Vein endothelial cell (primary cell): Measurements from ENCODE around the gene EID2. TPM values are rescaled to one million over a fixed set of nuclear protein-coding genes. Genes with fewer than 3 reads are reported as not detected.

Experiments
- small RNA-seq: library from RNA; depleted of rRNA; stranded (forward); fragments of <200 nt; gene quantifications from one replicate; pipeline ENCODE3, GENCODE V24; 2012
- total RNA-seq: library from RNA; depleted of rRNA; stranded (reverse); fragments of >200 nt; gene quantifications from 2 replicates; pipeline ENCODE4 v1.2.3, GENCODE V29; 2012

Gene EID2, protein sequence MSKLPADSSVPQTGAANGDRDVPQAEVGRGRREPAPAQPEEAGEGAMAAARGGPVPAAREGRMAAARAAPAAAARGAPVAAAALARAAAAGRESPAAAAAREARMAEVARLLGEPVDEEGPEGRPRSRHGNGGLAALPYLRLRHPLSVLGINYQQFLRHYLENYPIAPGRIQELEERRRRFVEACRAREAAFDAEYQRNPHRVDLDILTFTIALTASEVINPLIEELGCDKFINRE
- 9.6 and 11.8 TPM in 2 replicates for total RNA-seq

GRCh38 chr19:39539518-39540332 lies at the start of gene EID2:
Gene EID2 (minus strand): TSS chr19:39540161. CDS start chr19:39540079, 82 bp downstream.

GRCh38 chr19:39532233-39533002 lies 7.5 kb downstream of the EID2 start, which contains the start of gene EID2B:
Gene EID2B (minus strand): TSS chr19:39532852. CDS start chr19:39532802, 50 bp downstream.

DNA sequence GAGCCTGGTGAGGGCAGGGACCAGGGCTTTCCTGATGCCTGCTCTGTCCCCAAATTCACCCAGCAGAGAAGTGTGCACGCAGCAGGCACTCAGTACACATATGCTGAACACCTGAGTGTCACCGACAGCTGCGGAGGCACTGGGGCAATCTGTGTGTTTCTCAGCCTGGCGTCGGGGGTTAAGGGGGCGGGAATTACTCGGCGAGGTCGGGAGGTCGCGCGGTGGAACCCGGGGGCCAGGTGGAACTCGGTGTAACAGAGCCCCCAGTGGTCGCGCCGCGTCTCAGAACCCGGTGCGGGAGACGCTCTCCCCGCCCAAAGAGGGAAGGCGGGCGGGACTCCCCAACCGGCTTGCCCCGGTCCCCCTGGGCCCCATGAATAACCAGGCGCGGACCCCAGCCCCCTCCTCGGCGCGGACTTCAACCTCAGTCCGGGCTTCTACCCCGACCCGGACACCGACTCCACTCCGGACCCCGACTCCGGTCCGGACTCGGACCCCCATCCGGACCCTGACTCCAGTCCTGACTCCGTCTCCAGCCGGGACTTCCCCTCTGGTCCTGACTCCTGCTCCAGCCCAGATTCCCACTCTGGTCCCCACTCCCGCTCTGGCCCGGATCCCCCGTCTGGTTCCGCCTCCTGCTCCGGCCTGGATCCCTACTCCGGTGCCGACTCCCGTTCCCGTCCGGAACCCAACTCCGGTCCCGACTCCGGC lies 25.0 kb downstream of the EID2 start, which contains the start of gene SELENOV:
Gene SELENOV, plus strand, starts transcription at position 300 of the 711 bp plus-strand sequence. Its CDS starts 74 bp downstream, at position 374.

DNA sequence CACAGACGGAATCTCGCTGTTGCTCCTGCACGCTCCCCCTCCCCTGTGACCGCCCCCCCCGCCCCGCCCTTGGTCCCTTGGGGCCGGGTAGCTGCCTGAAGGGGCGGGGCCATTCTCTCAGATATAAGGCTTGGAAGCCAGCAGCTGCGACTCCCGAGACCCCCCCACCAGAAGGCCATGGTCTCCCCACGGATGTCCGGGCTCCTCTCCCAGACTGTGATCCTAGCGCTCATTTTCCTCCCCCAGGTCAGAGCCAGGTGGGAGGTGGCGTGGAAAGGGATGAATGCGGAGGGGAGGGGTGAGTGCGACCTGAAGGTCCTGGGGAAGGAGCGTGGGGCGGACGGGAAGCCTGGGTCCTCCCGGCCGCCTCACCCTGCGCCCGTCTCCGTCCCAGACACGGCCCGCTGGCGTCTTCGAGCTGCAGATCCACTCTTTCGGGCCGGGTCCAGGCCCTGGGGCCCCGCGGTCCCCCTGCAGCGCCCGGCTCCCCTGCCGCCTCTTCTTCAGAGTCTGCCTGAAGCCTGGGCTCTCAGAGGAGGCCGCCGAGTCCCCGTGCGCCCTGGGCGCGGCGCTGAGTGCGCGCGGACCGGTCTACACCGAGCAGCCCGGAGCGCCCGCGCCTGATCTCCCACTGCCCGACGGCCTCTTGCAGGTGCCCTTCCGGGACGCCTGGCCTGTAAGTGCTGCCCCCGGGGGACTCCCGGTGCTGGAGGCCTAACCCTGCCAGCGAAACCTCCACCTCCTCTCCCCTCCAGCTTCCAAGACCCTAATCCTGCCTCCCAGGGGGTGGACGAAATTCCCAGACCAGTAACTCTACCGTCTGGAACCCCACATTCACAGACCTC lies 40.9 kb downstream of the EID2 start, which contains the start of gene DLL3:
Gene DLL3, plus strand, starts transcription at position 150 of the 845 bp plus-strand sequence. Its CDS starts 28 bp downstream, at position 178.

Small RNAs within 50 kb of the gene (small RNA-seq; reads per million reads assigned to genes)
- not detected for gene RPS29P24

Other genes with a start within 250 kb of the EID2 start
- not detected in 2 replicates for gene IFNL1, start 243.8 kb downstream of the EID2 start, total RNA-seq
- gene LRFN1, start 219.3 kb downstream of the EID2 start, total RNA-seq: 0.29 and 0.65 TPM in 2 replicates
- 51.9 and 70.2 TPM in 2 replicates for gene GMFG, start 204.1 kb downstream of the EID2 start, total RNA-seq
- 64.7 and 68.9 TPM in 2 replicates for gene SAMD4B, start 197.7 kb downstream of the EID2 start, total RNA-seq
- gene PAF1, start 149.1 kb downstream of the EID2 start, total RNA-seq: 29.8 and 32.0 TPM in 2 replicates
- 17.3 and 24.2 TPM in 2 replicates for gene MED29, start 148.8 kb downstream of the EID2 start, total RNA-seq
- gene ZFP36, start 133.3 kb downstream of the EID2 start, total RNA-seq: 2.9 and 3.2 TPM in 2 replicates
- 31.7 and 36.9 TPM in 2 replicates for gene PLEKHG2, start 127.5 kb downstream of the EID2 start, total RNA-seq
- 47.4 and 84.9 TPM in 2 replicates for gene RPS16, start 104.2 kb downstream of the EID2 start, total RNA-seq
- gene SUPT5H, start 94.6 kb downstream of the EID2 start, total RNA-seq: 85.1 and 98.3 TPM in 2 replicates
- 55.0 and 57.8 TPM in 2 replicates for gene TIMM50, start 59.3 kb downstream of the EID2 start, total RNA-seq
- 0.29 and 0.65 TPM in 2 replicates for gene DLL3, start 41.2 kb downstream of the EID2 start, total RNA-seq
- gene SELENOV, start 25.0 kb downstream of the EID2 start, total RNA-seq: not detected in 2 replicates
- 2.0 and 4.6 TPM in 2 replicates for gene EID2B, start 7.3 kb downstream of the EID2 start, total RNA-seq
- not detected in 2 replicates for gene LGALS13, start 62.4 kb upstream of the EID2 start, total RNA-seq
- gene LGALS16, start 115.8 kb upstream of the EID2 start, total RNA-seq: not detected in 2 replicates
- gene LGALS14, start 164.3 kb upstream of the EID2 start, total RNA-seq: not detected in 2 replicates
- not detected in 2 replicates for gene CLC, start 197.9 kb upstream of the EID2 start, total RNA-seq
- not detected in 2 replicates for gene LEUTX, start 238.7 kb upstream of the EID2 start, total RNA-seq